GM12878 (cell line): Measurements from ENCODE around the gene CHD5. TPM values are rescaled to one million over a fixed set of nuclear protein-coding genes. Genes with fewer than 3 reads are reported as not detected.

ENCODE experiments used
- ATAC-seq: fragments of 200-7000 bp; cut with Tn5 transposase; 3 replicates; pipeline ENCODE4 v1.9.1; 2020; ENCODE audit warnings: mild to moderate bottlenecking, moderate library complexity
- BruUV-seq: library from RNA; stranded (reverse); fragments of 400-500 nt; replicated peaks from 2 replicates; lab custom pipeline; 2021; lab: Mats Ljungman, UMichigan
- CTCF ChIA-PET: fragments of 300-600 bp; sonication (Branson Sonifier 250); formaldehyde crosslinking; extraction: SDS; loops from one replicate; lab custom pipeline; 2021; ENCODE audit warnings: inconsistent platforms; lab: Yijun Ruan, JAX
- POLR2A ChIA-PET: fragments of 350-600 bp; formaldehyde crosslinking; extraction: SDS; loops from one replicate; lab custom pipeline; 2021; ENCODE audit warnings: inconsistent platforms; lab: Charles Lee
- RAD21 ChIA-PET: fragments of 300-600 bp; sonication (Branson Sonifier 250); formaldehyde crosslinking; loops from one replicate; lab custom pipeline; 2023; ENCODE audit warnings: antibody characterized with exemption; ENCODE audit not compliant: unreplicated experiment; lab: Charles Lee
- SMC1A ChIA-PET: fragments of 300-600 bp; sonication (Branson Sonifier 250); formaldehyde crosslinking; loops from one replicate; lab custom pipeline; 2023; ENCODE audit not compliant: unreplicated experiment, uncharacterized antibody; lab: Charles Lee
- DNase-seq: peaks from one replicate; pipeline ENCODE4 v3.0.0-alpha.2; 2011; ENCODE audit warnings: low read depth, low spot score
- FAIRE-seq: peaks from 3 replicates; lab custom pipeline; 2011; peaks lifted over from hg19 to GRCh38; lab: Jason Lieb, UNC
- H2AFZ ChIP-seq: 2 replicates; pipeline ENCODE4 v1.6.0; 2011; ENCODE audit warnings: low read depth, low read length, control low read depth; ENCODE audit not compliant: control insufficient read depth
- H3K27ac ChIP-seq: 2 replicates; pipeline ENCODE4 v1.5.1; 2011; ENCODE audit warnings: control low read depth; ENCODE audit not compliant: control insufficient read depth, insufficient read depth
- H3K27me3 ChIP-seq, 2 experiments: replicated peaks in 1 of 2; 2 replicates each; pipeline versions ENCODE4 v1.6.0 to v1.6.1; 2011; ENCODE audit warnings: low read length in 1 of 2; ENCODE audit not compliant: control insufficient read depth in 2 of 2, insufficient read depth in 2 of 2
- H3K36me3 ChIP-seq, 2 experiments: 2 replicates each; pipeline ENCODE4 v1.5.1; 2011; ENCODE audit warnings: low read length in 1 of 2; ENCODE audit not compliant: control insufficient read depth in 2 of 2, insufficient read depth in 2 of 2
- H3K4me1 ChIP-seq: 2 replicates; pipeline ENCODE4 v1.6.1; 2011; ENCODE audit warnings: mild to moderate bottlenecking, low read length, moderate library complexity, mixed read lengths; ENCODE audit not compliant: control insufficient read depth, insufficient read depth
- H3K4me2 ChIP-seq: 2 replicates; pipeline ENCODE4 v1.6.0; 2011; ENCODE audit warnings: control low read depth; ENCODE audit not compliant: control insufficient read depth, insufficient read depth
- H3K4me3 ChIP-seq: fragments of 200-600 bp; sonication (generic); 2 replicates; pipeline ENCODE4 v1.5.1; 2016
- H3K79me2 ChIP-seq: 2 replicates; pipeline ENCODE4 v1.6.0; 2011; ENCODE audit warnings: low read length; ENCODE audit not compliant: control insufficient read depth, insufficient read depth
- H3K9ac ChIP-seq: 2 replicates; pipeline ENCODE4 v1.8.0; 2011; ENCODE audit warnings: low read length, control low read depth, mixed read lengths; ENCODE audit not compliant: control insufficient read depth, insufficient read depth
- H3K9me3 ChIP-seq: replicated peaks from 3 replicates; pipeline ENCODE4 v1.5.1; 2011; ENCODE audit warnings: mild to moderate bottlenecking, low read length; ENCODE audit not compliant: control insufficient read depth, insufficient read depth
- H4K20me1 ChIP-seq: 2 replicates; pipeline ENCODE4 v1.6.0; 2011; ENCODE audit not compliant: control insufficient read depth, insufficient read depth
- MYB ChIP-seq: fragments of 150-350 bp; IDR thresholded peaks from 2 replicates; pipeline ENCODE4 v1.6.1; 2014; ENCODE audit warnings: mild to moderate bottlenecking, low read depth, low read length, borderline replicate concordance
- NFIC ChIP-seq: IDR thresholded peaks from 2 replicates; pipeline ENCODE4 v1.6.1; 2012; ENCODE audit warnings: low read depth, mild to moderate bottlenecking, inconsistent platforms, low read length, moderate library complexity
- NR2C2 ChIP-seq: IDR thresholded peaks from 2 replicates; pipeline ENCODE4 v1.6.1; 2011; ENCODE audit warnings: borderline replicate concordance, low read depth; ENCODE audit not compliant: control insufficient read depth, insufficient read length
- ZBTB40 ChIP-seq: fragments of 450-650 bp; IDR thresholded peaks from 2 replicates; pipeline ENCODE4 v1.6.1; 2016; ENCODE audit warnings: mild to moderate bottlenecking, moderate library complexity, borderline replicate concordance
- ZNF687 ChIP-seq: fragments of 450-650 bp; IDR thresholded peaks from 2 replicates; pipeline ENCODE4 v1.6.1; 2017; ENCODE audit warnings: mild to moderate bottlenecking, moderate library complexity
- WGBS: methylation state at CpG from one replicate; pipeline ENCODE4 v1.1.6; 2016; ENCODE audit warnings: low lambda C conversion rate; ENCODE audit not compliant: insufficient replicate concordance, insufficient coverage; ENCODE audit errors: missing lambda C conversion rate; 5-methylcytosine and 5-hydroxymethylcytosine counted together
- in situ Hi-C: fragments of 300-500 bp; cut with MboI; formaldehyde crosslinking; loops from 9 replicates; pipeline ENCODE4 v1.14.3; 2018; ENCODE audit warnings: mixed read lengths
- intact Hi-C: fragments of 100-400 bp; cut with micrococcal nuclease; formaldehyde crosslinking; loops from one replicate; pipeline ENCODE4 v1.14.2; 2022; ENCODE audit not compliant: unreplicated experiment
- polyA plus RNA-seq, 11 experiments: library from polyadenylated mRNA; depleted of rRNA in 4 of 11; unstranded in 6 of 11; stranded (reverse) in 5 of 11; fragments of >200 nt; fragmentation: Nextera tagmentation in 4 of 11; fragmentation: Illumina TruSeq in 1 of 11; extraction: Ambion mirVana in 4 of 11; extraction: Trizol in 1 of 11; gene quantifications; 1 replicate in 1 of 11; 2 replicates in 10 of 11; pipeline versions ENCODE4 v1.2.1 to v1.2.3, GENCODE V29; 2011 to 2016; ENCODE audit warnings: inconsistent platforms in 2 of 11, missing spikeins in 2 of 11, low read depth in 1 of 11
- total RNA-seq, 4 experiments: library from RNA; depleted of rRNA in 3 of 4; stranded (reverse); fragments of >200 nt in 3 of 4; fragmentation: Illumina TruSeq in 1 of 4; extraction: Trizol in 1 of 4; gene quantifications; 2 replicates each; pipeline versions ENCODE4 v1.2.1 to v1.2.3, GENCODE V29; 2013 to 2021
- TF ChIP-seq, protein P1 (sequence below), 3 experiments: IDR thresholded peaks in 2 of 3; conservative IDR thresholded peaks in 1 of 3; 2 replicates each; pipeline ENCODE4 v1.5.1; 2011; ENCODE audit warnings: low read depth in 3 of 3, low read length in 3 of 3, mild to moderate bottlenecking in 3 of 3, control low read depth in 2 of 3, moderate library complexity in 2 of 3, inconsistent platforms in 1 of 3, mixed read lengths in 1 of 3; ENCODE audit not compliant: control insufficient read depth in 2 of 3, insufficient read depth in 1 of 3; ENCODE audit errors: extremely low read depth in 1 of 3
- TF ChIP-seq, protein P2 (sequence below): fragments of 450-650 bp; conservative IDR thresholded peaks from 2 replicates; pipeline ENCODE4 v1.6.1; 2017; ENCODE audit warnings: mild to moderate bottlenecking, moderate library complexity

The CHD5 gene
- total and polyA plus RNA-seq, 10 of the 15 experiments (the other 5 are each of a cell fraction or from before 2014, with no cell fraction given) = 0.03 to 0.49 (median 0.13) TPM; not detected in 3

DNA sequence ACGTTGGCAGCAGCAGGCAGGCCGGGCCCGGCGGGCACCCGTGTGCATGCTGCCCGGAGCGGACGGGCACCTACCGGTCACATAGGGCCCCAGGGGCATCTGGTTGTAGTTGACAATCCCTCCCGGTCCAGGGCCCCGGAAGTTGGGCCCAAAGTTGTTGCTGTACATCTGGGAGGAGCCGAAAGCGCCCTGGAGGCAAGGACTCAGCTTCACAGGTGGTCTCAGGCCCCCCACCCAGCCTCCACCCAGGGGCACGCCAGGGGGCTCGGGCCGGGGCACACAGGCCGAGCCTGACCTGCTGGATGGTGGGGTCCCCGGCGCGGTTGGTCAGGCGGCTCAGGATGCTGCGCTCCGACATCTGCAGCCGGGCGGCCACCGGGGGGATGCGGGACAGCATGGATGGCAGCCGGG lies 73.8 kb downstream of the CHD5 start (continued):
- TF ChIP-seq ZBTB40 = no peak
- no peak for TF ChIP-seq MYB

DNA sequence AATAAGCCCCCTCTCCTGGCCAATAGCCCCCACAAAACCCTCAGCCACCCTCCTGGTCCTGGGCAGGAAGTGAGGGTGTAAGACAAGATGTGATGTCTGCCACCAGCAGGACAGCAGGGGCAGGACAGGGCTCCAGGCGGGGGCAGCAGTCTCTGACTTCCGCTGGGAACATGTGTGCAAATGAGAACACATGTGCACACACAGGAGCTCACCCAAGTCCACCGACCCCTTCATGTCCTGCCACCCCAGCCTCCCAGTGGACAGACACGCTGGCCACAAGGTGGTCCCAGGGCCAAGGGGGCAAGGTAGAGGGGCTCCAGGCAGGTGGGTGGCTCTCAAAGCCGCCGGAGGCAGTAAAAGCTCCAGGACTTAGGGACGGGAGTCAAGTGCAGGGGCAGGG lies 74.4 kb downstream of the CHD5 start:
- ChIA-PET RAD21 (no interaction called here), SMC1A (no interaction called here), POLR2A (no interaction called here), CTCF (interaction anchor here (0.8 kb wide), 1 partner anchor 10 kb away, joined by 3 read pairs; no protein-coding TSS in a partner anchor)
- Histone ChIP-seq H3K79me2 (no peaks in the 10 kb centered on the region), H2AFZ (no peak overlapping the region), H3K9ac (no peak overlapping the region), H3K4me3 (no peak overlapping the region), H3K9me3 (no peaks in the 10 kb centered on the region), H3K36me3 (no peaks in the 10 kb centered on the region), H4K20me1 (no peaks in the 10 kb centered on the region), H3K4me2 (no peak overlapping the region), H3K4me1 (no peaks in the 10 kb centered on the region), H3K27ac (no peak overlapping the region), H3K27me3 (no peaks in the 10 kb centered on the region)
- BruUV-seq = no TSS peak
- WGBS = 51% methylated on average over 7 of the region's 7 CpGs
- TF ChIP-seq, protein P1, sequence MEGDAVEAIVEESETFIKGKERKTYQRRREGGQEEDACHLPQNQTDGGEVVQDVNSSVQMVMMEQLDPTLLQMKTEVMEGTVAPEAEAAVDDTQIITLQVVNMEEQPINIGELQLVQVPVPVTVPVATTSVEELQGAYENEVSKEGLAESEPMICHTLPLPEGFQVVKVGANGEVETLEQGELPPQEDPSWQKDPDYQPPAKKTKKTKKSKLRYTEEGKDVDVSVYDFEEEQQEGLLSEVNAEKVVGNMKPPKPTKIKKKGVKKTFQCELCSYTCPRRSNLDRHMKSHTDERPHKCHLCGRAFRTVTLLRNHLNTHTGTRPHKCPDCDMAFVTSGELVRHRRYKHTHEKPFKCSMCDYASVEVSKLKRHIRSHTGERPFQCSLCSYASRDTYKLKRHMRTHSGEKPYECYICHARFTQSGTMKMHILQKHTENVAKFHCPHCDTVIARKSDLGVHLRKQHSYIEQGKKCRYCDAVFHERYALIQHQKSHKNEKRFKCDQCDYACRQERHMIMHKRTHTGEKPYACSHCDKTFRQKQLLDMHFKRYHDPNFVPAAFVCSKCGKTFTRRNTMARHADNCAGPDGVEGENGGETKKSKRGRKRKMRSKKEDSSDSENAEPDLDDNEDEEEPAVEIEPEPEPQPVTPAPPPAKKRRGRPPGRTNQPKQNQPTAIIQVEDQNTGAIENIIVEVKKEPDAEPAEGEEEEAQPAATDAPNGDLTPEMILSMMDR (IDR thresholded peaks at IDR 0.05 in 2 of 3, conservative IDR thresholded peaks at IDR 0.05 in 1 of 3; ENCODE audit: control insufficient read depth in 2 of 3, extremely low read depth in 1 of 3, insufficient read depth in 1 of 3, low read depth in 3 of 3, low read length in 3 of 3) = 0 out of 6 replicates have a peak, but pooled peaks of 1 of the 3 experiments have one; percentile 4
- TF ChIP-seq ZNF687 (no peak), NFIC (no peak), NR2C2 (no peak)
- TF ChIP-seq, protein P2, sequence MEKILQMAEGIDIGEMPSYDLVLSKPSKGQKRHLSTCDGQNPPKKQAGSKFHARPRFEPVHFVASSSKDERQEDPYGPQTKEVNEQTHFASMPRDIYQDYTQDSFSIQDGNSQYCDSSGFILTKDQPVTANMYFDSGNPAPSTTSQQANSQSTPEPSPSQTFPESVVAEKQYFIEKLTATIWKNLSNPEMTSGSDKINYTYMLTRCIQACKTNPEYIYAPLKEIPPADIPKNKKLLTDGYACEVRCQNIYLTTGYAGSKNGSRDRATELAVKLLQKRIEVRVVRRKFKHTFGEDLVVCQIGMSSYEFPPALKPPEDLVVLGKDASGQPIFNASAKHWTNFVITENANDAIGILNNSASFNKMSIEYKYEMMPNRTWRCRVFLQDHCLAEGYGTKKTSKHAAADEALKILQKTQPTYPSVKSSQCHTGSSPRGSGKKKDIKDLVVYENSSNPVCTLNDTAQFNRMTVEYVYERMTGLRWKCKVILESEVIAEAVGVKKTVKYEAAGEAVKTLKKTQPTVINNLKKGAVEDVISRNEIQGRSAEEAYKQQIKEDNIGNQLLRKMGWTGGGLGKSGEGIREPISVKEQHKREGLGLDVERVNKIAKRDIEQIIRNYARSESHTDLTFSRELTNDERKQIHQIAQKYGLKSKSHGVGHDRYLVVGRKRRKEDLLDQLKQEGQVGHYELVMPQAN = no peak
- DNase-seq (no peak), FAIRE-seq (no peak), ATAC-seq (no peak)
- intact Hi-C loops (no loop called here), in situ Hi-C loops (no loop called here)
